Gastroesophageal sphincter (tissue), 4 donors: ENCODE data around the gene DYNC2H1. TPM values are rescaled to one million over a fixed set of nuclear protein-coding genes. Genes with fewer than 3 reads are reported as not detected.

ENCODE experiments used
- ATAC-seq: fragments of 150-250 bp; one replicate; pipeline ENCODE4 v1.9.1; 2016; ENCODE audit warnings: mild to moderate bottlenecking, moderate library complexity
- H3K27ac ChIP-seq, 4 donors: fragments of 200-600 bp; sonication (generic) in 3 of 4; 1 replicate in 3 of 4; 2 replicates in 1 of 4; pipeline ENCODE4 v1.5.1; 2016 to 2019
- H3K27me3 ChIP-seq: fragments of 200-600 bp; sonication (generic); one replicate; pipeline ENCODE4 v1.5.1; 2019
- H3K36me3 ChIP-seq, 2 donors: fragments of 200-600 bp; sonication (generic); one replicate each; pipeline ENCODE4 v1.5.1; 2019; ENCODE audit warnings: control low read depth in 1 of 2
- H3K4me1 ChIP-seq, 3 donors: fragments of 200-600 bp; sonication (generic); 1 replicate in 2 of 3; 2 replicates in 1 of 3; pipeline ENCODE4 v1.5.1; 2016 to 2019; ENCODE audit warnings: control low read depth in 2 of 3
- H3K4me3 ChIP-seq, 2 donors: fragments of 200-600 bp; sonication (generic); one replicate each; pipeline ENCODE4 v1.5.1; 2019; ENCODE audit warnings: mild to moderate bottlenecking in 1 of 2, moderate library complexity in 1 of 2
- H3K9me3 ChIP-seq, 3 donors: fragments of 200-600 bp; sonication (generic); one replicate each; pipeline ENCODE4 v1.5.1; 2017 to 2019; ENCODE audit warnings: control low read depth in 2 of 3
- CTCF ChIP-seq, 4 experiments: fragments of 200-600 bp in 2 of 4; fragments of 450-650 bp in 2 of 4; sonication (generic) in 1 of 4; IDR thresholded peaks; one replicate each; pipeline ENCODE4 v1.5.1; 2017 to 2019; ENCODE audit warnings: antibody characterized with exemption in 4 of 4, mild to moderate bottlenecking in 2 of 4, moderate library complexity in 2 of 4
- EP300 ChIP-seq: sonication (generic); formaldehyde crosslinking; IDR thresholded peaks from one replicate; pipeline ENCODE4 v1.6.1; 2017; ENCODE audit warnings: antibody characterized with exemption, mild to moderate bottlenecking
- POLR2A ChIP-seq, 2 donors: fragments of 450-650 bp; IDR thresholded peaks; one replicate each; pipeline ENCODE4 v1.6.1; 2017; ENCODE audit warnings: antibody characterized with exemption in 2 of 2, mild to moderate bottlenecking in 2 of 2, moderate library complexity in 1 of 2
- POLR2AphosphoS5 ChIP-seq: sonication (generic); formaldehyde crosslinking; IDR thresholded peaks from one replicate; pipeline ENCODE4 v1.6.1; 2017; ENCODE audit warnings: antibody characterized with exemption
- WGBS, 2 donors: methylation state at CpG; one replicate each; pipeline ENCODE4 v1.1.5; 2018; ENCODE audit warnings: low coverage in 1 of 2; 5-methylcytosine and 5-hydroxymethylcytosine counted together
- total RNA-seq, 4 donors: library from RNA; depleted of rRNA; stranded (reverse); fragments of >200 nt; gene quantifications; one replicate each; pipeline ENCODE4 v1.1.0, GENCODE V29; 2016

Gene DYNC2H1
- total RNA-seq, 4 donors from 2014 or later = 11.5 to 26.7 (median 18.1) TPM

GRCh38 chr11:103488579-103488978 is 379.4 kb downstream of the DYNC2H1 start:
- ATAC-seq = no peak
- H3K4me1 ChIP-seq = no peaks in the 10 kb centered on the region
- no peaks in the 10 kb centered on the region for H3K36me3 ChIP-seq
- WGBS, 2 donors = 82% methylated on average over 1 of the region's 2 CpGs; no CpG with 5 or more reads in 1 of the 2 donors
- H3K27me3 ChIP-seq = no peaks in the 10 kb centered on the region
- H3K9me3 ChIP-seq = no peaks in the 10 kb centered on the region
- TF ChIP-seq POLR2A (IDR thresholded peaks at IDR 0.05) (no peak), CTCF (IDR thresholded peaks at IDR 0.05) (no peak), EP300 (no peak), POLR2AphosphoS5 (no peak)
- H3K4me3 ChIP-seq = no peak overlapping the region
- no peak overlapping the region for H3K27ac ChIP-seq

- Histone ChIP-seq H3K4me3 (no peak overlapping the region), H3K27ac (no peak overlapping the region), H3K27me3 (no peaks in the 10 kb centered on the region), H3K36me3 (no peaks in the 10 kb centered on the region), H3K9me3 (no peaks in the 10 kb centered on the region), H3K4me1 (no peaks in the 10 kb centered on the region)
- 55 to 63% methylated on average over 2 of the region's 2 CpGs for WGBS, 2 donors
- ATAC-seq = no peak
- TF ChIP-seq POLR2AphosphoS5 (no peak), CTCF (IDR thresholded peaks at IDR 0.05) (no peak), EP300 (no peak), POLR2A (IDR thresholded peaks at IDR 0.05) (no peak)
Observed at GRCh38 chr11:103491777-103492176, 382.6 kb downstream of the DYNC2H1 start.

GRCh38 chr11:103494491-103494890 is 385.3 kb downstream of the DYNC2H1 start:
- no peak for TF ChIP-seq POLR2A (IDR thresholded peaks at IDR 0.05)
- TF ChIP-seq POLR2AphosphoS5 = no peak
- no peak for TF ChIP-seq EP300
- no peak for TF ChIP-seq CTCF (IDR thresholded peaks at IDR 0.05)
- no peaks in the 10 kb centered on the region for H3K4me1 ChIP-seq
- no peaks in the 10 kb centered on the region for H3K27me3 ChIP-seq
- H3K4me3 ChIP-seq = no peak overlapping the region
- WGBS, 2 donors = 83 to 88% methylated on average over 1 of the region's 1 CpG
- H3K27ac ChIP-seq = no peak overlapping the region
- no peak for ATAC-seq
- H3K9me3 ChIP-seq = no peaks in the 10 kb centered on the region
- no peaks in the 10 kb centered on the region for H3K36me3 ChIP-seq

- Histone ChIP-seq H3K27ac (no peak overlapping the region), H3K36me3 (no peaks in the 10 kb centered on the region), H3K9me3 (no peaks in the 10 kb centered on the region), H3K4me1 (no peaks in the 10 kb centered on the region), H3K4me3 (no peak overlapping the region), H3K27me3 (no peaks in the 10 kb centered on the region)
- TF ChIP-seq POLR2AphosphoS5 = no peak
- no peak for TF ChIP-seq POLR2A (IDR thresholded peaks at IDR 0.05)
- no peak for TF ChIP-seq CTCF (IDR thresholded peaks at IDR 0.05)
- TF ChIP-seq EP300 = no peak
- WGBS, 2 donors = no CpG with 5 or more reads among the region's 1 CpG
- ATAC-seq = no peak
Observed at GRCh38 chr11:103497268-103497667, 388.0 kb downstream of the DYNC2H1 start.

- WGBS, 2 donors = 56 to 63% methylated on average over 2 to 3 of the region's 3 CpGs
- no peak overlapping the region for H3K27ac ChIP-seq
- no peaks in the 10 kb centered on the region for H3K9me3 ChIP-seq
- no peaks in the 10 kb centered on the region for H3K4me1 ChIP-seq
- H3K4me3 ChIP-seq = no peak overlapping the region
- TF ChIP-seq POLR2AphosphoS5 (no peak), EP300 (no peak), CTCF (IDR thresholded peaks at IDR 0.05) (no peak)
- no peak for ATAC-seq
- no peaks in the 10 kb centered on the region for H3K36me3 ChIP-seq
- H3K27me3 ChIP-seq = no peaks in the 10 kb centered on the region
Observed at GRCh38 chr11:103499710-103500340, 390.6 kb downstream of the DYNC2H1 start.
